ENCODE measurements around the gene PDE1A.

The PDE1A gene

DNA sequence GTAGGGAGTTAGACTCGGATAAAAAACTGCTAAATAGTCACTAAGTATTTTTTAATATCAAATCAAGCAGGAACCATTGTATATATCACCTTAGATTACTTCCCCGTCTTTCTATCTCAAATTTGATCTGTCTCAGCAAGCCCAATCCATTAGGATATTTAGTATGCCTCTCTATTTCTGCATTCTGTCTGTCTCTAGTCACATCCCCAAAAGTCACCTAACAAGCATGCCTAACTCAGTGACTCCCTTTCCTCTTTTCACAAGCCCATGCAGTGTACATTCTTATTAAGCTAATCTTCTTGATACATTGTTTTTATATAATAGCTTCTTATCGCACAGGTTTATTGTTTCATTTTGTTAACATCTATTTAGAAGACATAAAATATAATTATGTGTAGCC lies 57.8 kb downstream of the PDE1A start:
- no peak for DNase-seq (ENCODE audit: low read depth in 1 of 2, low spot score in 1 of 2)
- Histone ChIP-seq H3K27ac (replicated peaks) (no peak overlapping the region), H3K4me3 (replicated peaks; ENCODE audit: insufficient read depth, low read length) (no peak overlapping the region), H3K27me3 (ENCODE audit: insufficient read depth, poor library complexity, severe bottlenecking) (no peaks in the 10 kb centered on the region)
- no peak for TF ChIP-seq REST (IDR thresholded peaks at IDR 0.05; ENCODE audit: insufficient replicate concordance, low read depth)
- no peak for TF ChIP-seq SPI1 (IDR thresholded peaks at IDR 0.05; ENCODE audit: borderline replicate concordance, low read depth)
- no peak for TF ChIP-seq POLR2AphosphoS5 (IDR thresholded peaks at IDR 0.05; ENCODE audit: low read depth)
- TF ChIP-seq CTCF (IDR thresholded peaks at IDR 0.05; ENCODE audit: insufficient read depth, low read length), result no peak
- no peak for TF ChIP-seq GABPA (IDR thresholded peaks at IDR 0.05; ENCODE audit: low read depth)

DNA sequence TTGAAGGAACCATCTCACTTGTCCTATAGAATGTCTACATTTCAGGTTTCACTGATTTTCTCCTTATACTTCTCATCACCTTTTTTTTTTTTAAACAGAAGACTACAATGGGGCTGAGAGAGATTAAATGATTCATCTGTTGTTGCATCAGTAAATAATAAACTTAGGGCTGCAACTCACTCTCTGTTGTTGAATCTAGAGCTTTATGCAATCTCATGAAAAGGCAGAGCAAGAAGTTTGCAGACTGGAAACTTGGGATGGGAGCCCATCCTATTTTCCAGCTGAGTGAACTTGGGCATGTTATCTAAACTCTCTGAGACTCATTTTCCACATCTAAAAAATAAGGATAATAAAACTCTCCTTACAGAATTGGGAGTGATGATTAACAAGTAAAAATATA lies 58.4 kb downstream of the PDE1A start:
- DNase-seq (ENCODE audit: low read depth in 1 of 2, low spot score in 1 of 2), result no peak
- no peak for TF ChIP-seq POLR2AphosphoS5 (IDR thresholded peaks at IDR 0.05; ENCODE audit: low read depth)
- TF ChIP-seq REST (IDR thresholded peaks at IDR 0.05; ENCODE audit: insufficient replicate concordance, low read depth), result no peak
- no peak for TF ChIP-seq GABPA (IDR thresholded peaks at IDR 0.05; ENCODE audit: low read depth)
- no peak for TF ChIP-seq CTCF (IDR thresholded peaks at IDR 0.05; ENCODE audit: insufficient read depth, low read length)
- TF ChIP-seq SPI1 (IDR thresholded peaks at IDR 0.05; ENCODE audit: borderline replicate concordance, low read depth), result no peak
- no peaks in the 10 kb centered on the region for H3K27me3 ChIP-seq (ENCODE audit: insufficient read depth, poor library complexity, severe bottlenecking)
- no peak overlapping the region for H3K27ac ChIP-seq (replicated peaks)
- H3K4me3 ChIP-seq (replicated peaks; ENCODE audit: insufficient read depth, low read length), result no peak overlapping the region

- Histone ChIP-seq H3K4me3 (replicated peaks; ENCODE audit: insufficient read depth, low read length) (no peak overlapping the region), H3K27me3 (ENCODE audit: insufficient read depth, poor library complexity, severe bottlenecking) (no peaks in the 10 kb centered on the region), H3K27ac (replicated peaks) (no peak overlapping the region)
- DNase-seq (ENCODE audit: low read depth in 1 of 2, low spot score in 1 of 2), result no peak
- no peak for TF ChIP-seq POLR2AphosphoS5 (IDR thresholded peaks at IDR 0.05; ENCODE audit: low read depth)
- TF ChIP-seq SPI1 (IDR thresholded peaks at IDR 0.05; ENCODE audit: borderline replicate concordance, low read depth), result no peak
Measured at GRCh38 chr2:182367401-182367800, 59.4 kb downstream of the PDE1A start.

GRCh38 chr2:182366628-182367027 lies 60.2 kb downstream of the PDE1A start:
- no peak overlapping the region for H3K4me3 ChIP-seq (replicated peaks; ENCODE audit: insufficient read depth, low read length)
- DNase-seq (ENCODE audit: low read depth in 1 of 2, low spot score in 1 of 2), result no peak
- H3K27ac ChIP-seq (replicated peaks), result no peak overlapping the region
- H3K27me3 ChIP-seq (ENCODE audit: insufficient read depth, poor library complexity, severe bottlenecking), result no peaks in the 10 kb centered on the region
- TF ChIP-seq CTCF (IDR thresholded peaks at IDR 0.05; ENCODE audit: insufficient read depth, low read length) (no peak), GABPA (IDR thresholded peaks at IDR 0.05; ENCODE audit: low read depth) (no peak), SPI1 (IDR thresholded peaks at IDR 0.05; ENCODE audit: borderline replicate concordance, low read depth) (no peak), POLR2AphosphoS5 (IDR thresholded peaks at IDR 0.05; ENCODE audit: low read depth) (no peak), REST (IDR thresholded peaks at IDR 0.05; ENCODE audit: insufficient replicate concordance, low read depth) (no peak)

All from HL-60 (cell line).